Dedifferentiated amniotic fluid mesenchymal stem cell (primary cell): Measurements from ENCODE around the gene MRPL40.
A peak's percentile ranks its signal among the peaks of the same experiment; 100 is the strongest.

ENCODE experiments used
- DNase-seq: peaks from one replicate; pipeline ENCODE4 v3.0.0-alpha.2; 2016; ENCODE audit errors: extremely low spot score

Gene MRPL40

DNA sequence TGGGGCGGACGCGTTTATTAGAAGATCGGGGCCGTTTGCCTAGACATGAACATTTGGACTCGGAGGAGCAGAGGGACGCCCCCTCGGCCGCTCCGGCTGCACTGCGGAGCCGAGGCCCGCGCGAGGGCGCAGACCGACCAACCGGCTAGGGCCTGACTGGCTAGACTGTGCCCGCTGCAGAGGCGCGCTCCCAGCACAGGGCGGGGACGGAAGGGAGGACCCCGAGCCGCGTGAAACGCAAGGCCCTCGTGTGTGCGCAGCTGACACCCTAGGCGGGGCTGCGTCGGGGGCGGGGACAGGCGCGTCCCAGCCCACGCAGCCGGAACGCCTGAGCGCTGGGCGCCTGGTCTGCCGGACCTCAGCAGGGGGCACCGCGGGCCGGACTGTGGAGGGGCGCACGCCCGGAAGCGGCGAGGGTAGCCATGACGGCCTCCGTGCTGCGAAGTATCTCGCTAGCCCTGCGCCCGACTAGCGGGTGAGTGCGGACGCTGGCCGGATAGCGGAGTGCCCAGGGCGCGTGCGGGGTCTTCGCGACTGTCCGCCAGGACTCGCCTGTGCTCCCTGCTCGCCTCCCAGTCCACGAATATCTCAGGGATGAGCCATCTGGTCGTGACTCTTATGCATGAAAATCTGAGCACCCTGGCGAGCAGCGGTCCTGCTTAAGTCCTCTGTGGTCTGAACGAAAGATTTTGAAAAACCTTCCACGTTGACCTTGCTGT is at the start of gene MRPL40:
MRPL40 (plus strand) TSS at position 413 of the 719 bp plus-strand sequence; CDS start at position 423, 10 bp downstream.
- peak; percentile 87 for DNase-seq

DNA sequence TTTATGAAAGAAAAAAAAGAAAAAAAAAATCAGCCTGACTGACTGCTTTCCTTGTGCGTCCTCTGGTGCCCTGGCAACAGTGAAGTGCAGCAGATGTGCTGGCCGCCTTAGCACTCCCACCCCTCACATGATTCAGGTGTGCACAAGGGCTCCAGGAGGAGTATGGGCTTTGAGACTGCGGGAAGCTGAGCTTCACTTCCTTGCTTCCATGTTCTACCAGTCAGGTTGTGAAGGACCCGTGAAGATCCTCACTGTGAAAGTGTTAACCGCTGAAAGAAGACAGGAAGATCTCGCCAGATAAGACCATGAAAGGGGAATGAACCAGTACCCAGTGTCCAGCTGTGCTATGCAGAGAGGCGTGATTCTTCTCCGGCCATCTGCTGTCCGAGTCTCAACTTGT is 49.1 kb upstream of the MRPL40 start:
- DNase-seq, result no peak

DNA sequence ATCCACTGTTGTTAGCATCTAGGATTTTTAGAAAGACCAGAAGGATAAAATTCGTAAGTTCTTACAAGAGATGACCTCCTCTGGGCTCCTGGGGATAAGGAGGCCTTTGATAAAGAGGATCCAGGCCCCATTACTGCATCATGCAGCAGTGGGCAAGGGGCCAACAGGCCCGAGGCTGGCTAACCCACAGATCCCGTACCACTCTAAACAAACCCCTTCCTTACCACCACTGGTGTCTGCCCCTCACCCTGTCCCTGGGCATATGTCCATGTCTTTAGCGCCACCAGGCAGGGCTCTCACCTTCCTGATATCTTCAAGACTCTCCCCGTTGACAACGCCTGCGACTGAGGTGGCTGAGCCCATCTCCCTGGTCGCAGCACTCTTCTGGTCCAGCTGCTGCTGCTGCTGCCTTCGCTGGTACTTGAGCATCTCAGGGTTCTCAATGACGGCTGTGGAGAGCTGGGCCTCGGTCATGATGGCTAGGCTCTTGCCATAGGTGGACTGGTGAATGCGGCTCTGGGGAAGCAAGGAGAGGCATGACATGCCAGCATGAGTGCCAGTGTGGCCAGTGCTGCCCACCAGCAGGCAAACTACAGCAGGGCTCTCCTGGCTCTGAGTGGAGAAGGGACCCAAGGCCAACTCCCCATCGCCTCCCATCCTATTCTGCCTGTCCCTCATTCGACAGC is 47.0 kb upstream of the MRPL40 start:
- no peak for DNase-seq

DNA sequence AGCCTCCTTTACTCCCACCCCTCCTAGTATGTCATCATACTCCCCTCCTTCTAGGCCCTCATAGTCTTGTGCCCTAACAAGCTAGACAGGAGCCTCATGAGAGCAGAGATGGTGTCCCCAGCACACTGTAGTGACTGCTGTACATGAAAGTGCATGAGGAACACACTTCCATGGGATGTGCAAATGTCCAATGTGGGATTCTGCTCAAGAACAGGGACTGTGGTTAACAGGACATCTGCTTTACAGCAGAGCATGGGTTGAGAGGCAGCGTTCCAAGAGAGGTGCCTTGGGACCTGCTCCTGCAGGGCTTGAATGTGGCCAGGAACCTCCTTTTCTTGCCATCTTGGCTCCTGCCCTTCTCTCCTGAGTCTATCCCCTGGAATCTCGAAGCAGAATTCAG is 46.1 kb upstream of the MRPL40 start:
- no peak for DNase-seq

DNA sequence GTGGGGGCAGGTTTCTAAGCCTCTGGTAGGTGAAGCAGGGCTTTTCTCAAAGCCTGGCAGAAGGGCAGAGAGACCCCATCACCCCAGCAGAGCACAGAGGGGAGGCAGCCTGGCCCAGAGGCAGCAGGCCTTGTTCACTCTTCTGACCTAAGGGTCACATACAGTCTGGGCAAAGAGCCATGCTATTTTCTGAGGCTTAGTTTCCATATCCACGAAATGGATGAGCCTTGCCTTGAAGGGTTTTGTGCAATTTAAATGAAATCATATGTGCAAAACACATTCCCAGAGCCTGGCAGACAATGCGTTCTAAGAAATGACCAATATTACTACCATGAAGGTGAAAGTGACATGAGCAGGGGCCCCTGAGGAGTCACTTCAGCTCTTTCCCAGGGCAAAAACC is 45.3 kb upstream of the MRPL40 start:
- no peak for DNase-seq

DNA sequence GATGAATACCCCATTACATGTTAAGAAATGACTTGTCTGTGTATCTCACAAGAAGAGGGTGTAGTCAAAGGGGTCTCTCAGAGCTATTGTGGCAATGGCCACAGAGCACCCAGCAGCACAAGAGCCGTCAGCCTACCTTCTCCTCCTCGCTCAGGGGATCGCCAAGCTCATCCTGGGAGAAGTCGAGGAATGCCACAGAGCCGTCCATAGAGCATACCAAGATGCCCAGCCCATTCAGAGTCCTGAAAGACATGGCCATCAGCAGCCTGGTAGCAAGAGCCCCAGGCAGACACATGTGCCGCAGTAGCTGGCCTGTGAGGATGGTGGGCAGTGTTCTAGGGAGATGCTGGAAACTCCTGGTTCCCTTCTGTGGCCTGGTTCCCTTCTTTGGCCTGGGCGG is 44.8 kb upstream of the MRPL40 start:
- no peak for DNase-seq

DNA sequence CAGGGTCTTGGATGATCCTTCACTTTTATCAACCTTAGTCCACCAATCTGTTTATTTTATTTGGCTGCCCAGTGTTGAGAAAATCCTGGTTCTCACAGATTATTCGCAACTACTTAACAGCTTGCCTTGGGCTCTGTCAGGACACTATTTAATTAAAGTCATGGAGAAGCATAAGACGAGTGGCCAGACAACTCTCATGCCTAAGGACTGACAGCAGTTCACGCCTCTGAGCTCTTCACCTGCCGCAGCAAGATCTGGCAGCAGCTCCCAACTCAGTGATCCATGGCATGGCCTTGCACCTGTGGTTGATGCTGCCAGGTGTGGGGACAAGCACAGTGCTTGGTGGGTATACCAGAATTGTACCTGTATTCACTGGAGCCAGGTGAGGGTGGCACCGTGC is 38.6 kb upstream of the MRPL40 start:
- no peak for DNase-seq

DNA sequence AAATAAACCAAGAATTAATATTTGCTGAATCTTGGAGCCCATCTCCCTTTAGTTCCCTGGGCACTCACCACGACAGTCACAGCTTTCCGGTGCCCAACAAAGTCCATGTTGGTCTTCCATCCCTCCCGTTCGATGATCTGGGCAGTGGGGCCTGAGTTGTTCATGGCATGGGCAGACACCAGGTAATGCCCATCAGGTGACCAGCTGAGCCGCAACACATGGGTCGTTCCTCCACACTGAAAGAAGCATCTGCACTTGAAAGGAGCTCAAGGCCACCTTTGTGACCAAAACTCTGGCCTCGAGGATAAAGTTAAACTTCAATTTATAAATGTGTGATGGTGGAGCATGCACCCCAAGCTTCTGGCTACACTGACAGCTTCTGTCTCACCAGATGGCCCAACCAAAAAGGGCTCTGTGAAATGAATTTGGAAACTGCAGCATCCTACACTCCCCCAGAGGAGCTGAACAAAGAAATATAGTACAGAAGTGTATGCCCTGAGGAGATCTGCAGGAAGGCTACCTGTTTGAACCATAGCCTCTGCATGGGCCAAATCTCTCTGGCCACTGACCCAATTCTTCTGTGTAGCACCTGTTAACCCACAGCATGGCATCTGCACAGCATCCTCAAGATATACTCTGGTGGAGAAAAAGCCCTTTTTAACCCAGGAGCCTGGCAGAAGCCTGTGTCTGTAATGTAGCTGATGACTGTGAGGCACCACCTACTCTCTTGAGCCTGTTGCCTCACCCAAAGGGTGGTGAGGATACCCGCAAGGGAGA is 37.9 kb upstream of the MRPL40 start:
- DNase-seq, result no peak

DNA sequence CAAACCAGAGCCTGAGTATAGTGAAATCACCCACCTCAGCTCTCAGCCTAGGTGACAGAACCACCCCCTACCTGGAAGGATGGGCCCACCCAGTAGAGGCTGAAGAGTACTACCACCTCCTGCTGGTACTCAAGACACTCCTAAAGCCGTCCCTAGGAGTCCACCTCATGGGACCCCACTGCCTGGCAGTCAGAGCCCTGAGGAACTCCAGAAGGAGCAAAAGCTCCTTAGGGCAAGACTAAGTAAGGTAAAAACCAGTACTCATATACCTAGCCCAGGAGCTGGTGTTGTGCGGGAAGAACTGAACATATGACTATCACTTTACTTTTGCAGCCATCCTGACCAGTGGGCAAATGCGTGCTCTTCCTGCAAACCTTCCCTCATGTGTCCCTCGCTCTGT is 37.1 kb upstream of the MRPL40 start:
- no peak for DNase-seq

DNA sequence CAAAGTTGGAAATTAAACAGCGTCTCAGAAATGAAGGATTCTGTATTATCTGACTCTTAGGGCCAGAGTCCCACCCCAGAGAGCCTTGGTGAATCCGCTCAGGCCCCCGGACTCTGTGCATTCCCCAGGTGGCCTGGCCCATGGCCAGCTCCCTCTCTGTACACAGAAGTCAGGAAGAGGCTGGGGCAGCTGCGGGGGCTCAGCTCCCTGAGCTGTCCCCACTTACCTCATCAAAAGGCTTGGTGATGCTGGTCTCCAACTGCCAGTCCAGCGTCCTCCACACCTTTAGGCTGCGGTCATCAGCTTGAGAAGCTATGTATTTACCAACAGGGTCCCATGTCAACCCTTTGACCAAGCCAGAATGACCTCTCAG is 35.8 kb upstream of the MRPL40 start:
- DNase-seq, result no peak

DNA sequence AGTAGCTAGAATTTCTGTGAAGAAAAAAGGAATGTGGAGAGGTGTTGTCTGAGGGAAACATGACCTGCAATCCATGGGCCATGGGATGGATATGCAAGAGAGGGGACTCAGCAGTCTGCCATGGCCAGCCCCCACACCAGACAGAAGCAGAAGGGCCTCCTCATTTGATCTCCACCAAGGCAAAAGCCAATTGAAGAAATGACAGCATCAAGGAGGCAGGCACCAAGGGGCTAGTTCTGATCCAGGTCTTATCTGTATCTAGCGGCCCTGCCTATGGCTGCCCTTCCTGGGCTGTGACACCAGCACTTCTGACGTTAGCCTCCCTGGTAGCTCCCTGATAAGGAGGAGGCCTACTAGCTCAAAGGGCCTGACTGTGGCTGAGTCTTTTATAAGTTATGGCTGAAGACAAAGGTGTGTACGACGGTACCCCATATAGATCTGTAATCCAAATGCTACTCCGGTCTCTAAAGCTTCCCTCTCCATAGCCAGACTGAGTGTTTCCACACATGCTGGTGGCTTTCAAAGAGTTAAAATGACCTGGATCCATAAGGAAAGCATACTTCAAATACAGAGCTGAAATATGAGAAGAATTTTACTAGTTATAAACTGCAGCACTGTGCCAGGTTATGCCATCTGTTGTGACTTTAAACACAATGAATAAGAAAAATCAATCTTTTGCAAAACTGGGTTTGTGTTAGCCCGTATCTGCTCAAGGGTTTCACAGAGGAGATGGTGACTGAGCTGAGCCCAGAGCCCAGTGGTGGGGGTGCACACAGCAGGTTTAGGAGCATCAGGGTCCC is 35.2 kb upstream of the MRPL40 start:
- DNase-seq, result no peak

DNA sequence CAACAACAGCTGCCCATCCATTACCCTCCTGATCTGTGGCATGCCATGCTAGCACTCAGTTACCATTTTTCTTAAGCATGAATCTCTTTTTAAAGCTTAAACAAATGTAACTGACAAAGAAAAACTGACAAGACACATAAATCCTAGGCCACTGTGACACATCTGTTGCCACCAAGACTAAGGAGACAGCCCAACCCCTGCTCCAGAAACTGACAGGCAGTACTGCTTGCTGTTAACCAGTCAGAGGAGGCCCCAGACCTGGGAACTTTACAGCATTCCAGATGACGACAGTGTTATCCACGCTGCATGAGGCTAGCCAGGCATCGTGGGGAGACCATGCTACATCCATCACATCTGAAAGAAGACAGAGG is 34.6 kb upstream of the MRPL40 start:
- no peak for DNase-seq

DNA sequence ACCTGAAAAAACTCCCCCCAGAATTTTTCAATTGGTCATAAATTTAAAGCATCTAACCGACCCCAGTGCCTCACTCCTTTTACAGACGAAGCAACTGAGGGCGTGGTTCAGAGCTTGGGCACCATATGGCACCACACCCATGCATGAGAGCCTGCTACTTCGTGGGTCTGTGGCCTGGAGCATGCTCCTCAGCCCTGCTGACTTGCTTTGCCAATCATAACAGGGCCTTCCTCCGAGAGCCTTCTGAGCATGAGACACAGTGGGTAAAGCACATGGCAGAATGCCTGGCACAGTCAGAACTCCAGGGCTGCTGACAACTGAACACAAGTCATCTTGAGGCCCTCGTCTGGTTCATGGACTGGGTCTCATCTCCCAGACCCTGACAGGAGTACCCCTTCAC is 34.1 kb upstream of the MRPL40 start:
- no peak for DNase-seq

DNA sequence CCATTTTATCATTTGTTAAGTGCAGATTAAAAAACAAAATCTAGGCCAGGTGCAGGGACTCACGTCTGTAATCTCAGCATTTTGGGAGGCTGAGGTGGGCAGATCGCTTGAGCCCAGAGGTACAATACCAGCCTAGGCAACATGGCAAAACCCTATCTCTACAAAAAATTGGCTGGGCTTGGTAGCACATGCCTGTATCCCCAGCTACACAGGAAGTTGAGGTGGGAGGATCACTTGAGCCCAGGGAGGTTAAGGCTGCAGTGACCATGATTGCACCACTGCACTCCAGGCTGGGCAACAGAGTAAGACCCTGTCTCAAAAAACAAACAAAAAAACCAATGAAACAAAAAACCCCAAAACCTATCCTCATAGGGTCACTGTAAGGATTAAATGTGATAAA is 33.7 kb upstream of the MRPL40 start:
- DNase-seq, result no peak

DNA sequence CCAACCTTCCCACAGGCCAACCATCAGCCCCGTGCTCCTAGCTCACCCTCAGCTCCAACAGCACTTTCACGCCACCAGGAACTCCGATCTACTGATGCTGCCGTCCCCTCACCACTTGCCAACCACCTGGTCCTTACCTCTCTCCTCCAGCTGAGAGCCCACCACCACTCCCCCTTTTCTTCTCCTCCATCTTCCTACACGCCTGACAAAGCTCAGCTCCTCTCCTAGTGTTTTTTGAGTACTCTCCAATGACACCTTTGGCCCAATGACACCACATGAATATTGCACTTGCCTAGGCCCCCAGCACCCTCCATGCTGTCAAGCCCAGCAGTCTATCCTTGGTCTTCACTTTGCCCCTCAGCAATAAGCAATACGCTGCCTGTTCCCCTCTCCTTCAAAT is 31.5 kb upstream of the MRPL40 start:
- no peak for DNase-seq

DNA sequence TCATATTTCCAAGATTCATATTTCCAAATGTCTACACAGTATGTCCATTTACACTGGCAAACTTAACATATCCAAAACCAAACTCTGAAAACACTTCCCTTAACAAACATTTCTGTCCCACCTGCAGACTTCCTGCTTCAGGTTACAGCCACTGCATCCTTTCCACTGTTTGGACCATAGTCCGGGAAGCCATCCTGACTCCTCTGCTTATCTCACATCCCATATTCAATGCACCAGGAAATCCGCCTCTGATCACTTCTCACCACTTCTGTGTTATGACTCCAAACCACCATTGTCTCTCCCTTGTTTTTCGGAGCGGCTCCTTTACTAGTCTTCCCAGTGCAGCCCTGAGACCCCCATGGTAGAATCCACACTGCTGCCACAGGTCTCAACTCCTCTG is 30.9 kb upstream of the MRPL40 start:
- DNase-seq, result no peak

DNA sequence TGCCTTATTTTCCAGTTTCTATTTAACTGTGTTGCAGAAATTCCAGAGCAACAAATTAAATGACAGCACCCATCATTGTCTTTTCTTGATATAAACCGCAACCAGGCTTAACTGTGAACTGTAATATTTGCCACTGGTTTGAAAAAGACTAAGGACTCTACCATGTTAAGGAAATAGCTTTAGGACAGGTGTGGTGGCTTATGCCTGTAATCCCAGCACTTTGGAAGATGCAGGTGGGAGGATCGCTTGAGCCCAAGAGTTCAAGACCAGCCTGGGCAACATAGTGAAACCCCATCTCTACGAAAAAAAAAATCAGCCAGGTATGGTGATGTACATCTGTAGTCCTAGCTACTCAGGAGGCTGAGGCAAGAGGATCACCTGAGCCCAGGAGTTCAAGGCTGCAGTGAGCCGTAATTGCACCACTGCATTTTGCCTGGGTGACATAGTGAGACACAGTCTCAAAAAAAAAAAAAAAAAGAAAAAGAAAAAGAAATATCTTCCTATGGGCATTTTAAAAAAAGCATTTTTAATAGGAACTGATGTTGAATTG is 29.6 kb upstream of the MRPL40 start:
- no peak for DNase-seq

DNA sequence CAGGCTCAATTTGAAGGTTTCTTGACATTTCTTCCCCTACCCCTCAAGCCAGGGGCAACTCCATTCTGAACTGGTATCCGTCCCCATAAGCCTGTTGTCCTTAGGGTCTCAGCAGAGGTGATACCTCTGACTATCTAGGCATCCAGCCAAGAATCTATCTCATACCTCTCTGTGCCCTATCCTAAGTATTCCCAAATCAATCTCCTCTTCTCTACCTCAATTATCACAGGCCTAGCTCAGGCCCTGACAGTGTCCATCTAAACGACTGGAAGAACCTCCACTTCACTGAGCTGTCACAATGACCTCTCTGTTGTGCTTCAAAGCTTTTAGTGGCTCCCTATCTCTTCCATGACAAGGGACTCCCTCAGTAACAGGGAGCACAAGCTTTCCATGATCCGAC is 27.7 kb upstream of the MRPL40 start:
- no peak for DNase-seq

DNA sequence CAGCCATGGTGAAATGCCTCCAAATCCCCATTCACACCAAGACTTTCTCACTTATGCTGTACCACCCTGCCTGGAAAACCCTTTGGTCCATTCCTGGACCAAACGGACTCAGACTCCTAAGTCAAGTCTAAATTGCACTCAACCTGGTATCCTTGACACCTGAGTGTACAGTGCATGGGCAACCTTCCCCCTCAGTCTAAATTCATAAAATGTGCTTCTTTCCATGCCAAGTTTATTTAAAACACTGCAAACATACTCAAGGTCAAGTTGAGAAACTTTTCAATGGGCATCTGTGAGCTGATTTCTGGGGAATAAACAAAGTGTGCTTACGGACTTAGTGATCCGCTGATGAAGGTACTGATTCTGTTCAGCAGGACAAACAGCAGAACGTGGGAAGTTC is 27.2 kb upstream of the MRPL40 start:
- no peak for DNase-seq

DNA sequence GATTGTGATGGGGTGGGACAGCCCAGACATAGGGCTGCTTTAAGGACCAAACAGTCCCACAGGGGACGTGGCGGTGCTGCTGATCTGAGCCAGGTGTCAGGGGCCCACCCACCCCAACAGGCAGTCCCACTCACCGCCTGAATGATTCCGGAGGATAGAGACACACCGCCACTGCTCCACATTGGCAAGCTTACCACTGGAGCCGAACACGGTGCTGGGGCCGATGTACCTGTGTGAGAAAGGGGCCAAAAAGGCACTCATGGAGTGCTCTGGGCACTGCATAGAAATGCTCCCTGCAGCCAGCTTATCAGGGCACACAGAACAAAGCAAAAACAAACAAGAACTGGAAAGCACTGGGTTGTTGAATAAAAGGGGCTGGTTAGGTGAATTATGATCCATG is 26.7 kb upstream of the MRPL40 start:
- no peak for DNase-seq

DNA sequence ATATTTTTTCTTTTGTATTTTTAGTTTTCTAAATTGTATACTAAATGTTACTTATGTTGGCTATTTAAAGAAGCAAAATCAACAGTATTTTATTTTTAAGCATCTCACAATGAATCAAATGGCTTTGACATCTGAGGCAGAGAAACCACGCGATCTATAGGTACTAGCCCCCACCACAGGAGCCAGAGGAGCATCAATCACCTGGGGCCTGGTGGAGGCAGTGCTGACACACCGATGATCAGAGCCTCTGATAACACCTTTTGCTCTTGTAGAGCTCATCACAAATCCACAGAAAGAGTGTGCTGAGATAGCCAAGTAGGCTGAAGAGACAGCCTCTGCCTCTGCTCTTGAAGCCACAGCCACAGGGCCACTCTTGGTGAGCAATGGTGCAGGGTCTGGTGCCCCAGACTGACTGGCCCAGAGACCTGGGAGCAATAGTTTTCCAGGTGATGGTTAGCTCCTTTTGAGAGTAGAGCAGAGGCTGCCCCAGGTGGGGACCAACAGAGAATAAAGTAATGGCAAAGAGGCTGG is 26.0 kb upstream of the MRPL40 start:
- DNase-seq, result no peak

DNA sequence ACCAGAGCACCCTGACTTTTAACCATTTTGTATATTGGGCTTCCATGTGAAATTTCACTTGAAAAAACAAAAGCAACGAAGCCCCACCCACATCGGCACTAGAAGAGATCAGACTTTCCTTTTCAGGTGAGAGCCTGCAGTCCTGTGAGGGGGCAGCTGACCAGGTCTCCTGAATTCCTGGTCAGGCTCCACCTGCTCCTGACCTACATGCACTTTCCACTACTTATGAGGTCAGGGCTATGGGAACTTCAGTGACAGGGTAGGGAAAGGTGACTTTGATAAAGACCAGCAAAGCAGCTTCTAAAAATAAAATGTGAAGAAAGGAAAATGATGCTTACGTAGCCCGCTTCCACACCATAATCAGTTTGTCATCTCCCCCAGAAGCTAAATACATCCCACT is 25.5 kb upstream of the MRPL40 start:
- DNase-seq, result no peak
